H9 (cell line): ENCODE results near the gene ZNF296. TPM values are rescaled to one million over a fixed set of nuclear protein-coding genes. Genes with fewer than 3 reads are reported as not detected.

Source experiments
- DNase-seq: peaks from one replicate; pipeline ENCODE4 v3.0.0-alpha.2; 2017
- H2AFZ ChIP-seq: one replicate; pipeline ENCODE4 v1.6.1; 2013; ENCODE audit warnings: mild to moderate bottlenecking, low read length, control low read depth, moderate library complexity
- H2AK5ac ChIP-seq: 2 replicates; pipeline ENCODE4 v1.6.1; 2013; ENCODE audit warnings: low read length, control low read depth, mixed read lengths; ENCODE audit not compliant: insufficient read length
- H2BK120ac ChIP-seq: one replicate; pipeline ENCODE4 v1.6.1; 2013; ENCODE audit warnings: low read depth, mild to moderate bottlenecking, low read length, control low read depth, inconsistent platforms; ENCODE audit not compliant: poor library complexity, severe bottlenecking
- H2BK12ac ChIP-seq: 2 replicates; pipeline ENCODE4 v1.6.1; 2013; ENCODE audit warnings: low read length, control low read depth, mixed read lengths, low read depth; ENCODE audit not compliant: insufficient read length
- H2BK15ac ChIP-seq: 2 replicates; pipeline ENCODE4 v1.6.1; 2013; ENCODE audit warnings: low read depth, low read length, control low read depth
- H2BK20ac ChIP-seq: one replicate; pipeline ENCODE4 v1.6.1; 2013; ENCODE audit warnings: low read depth, mild to moderate bottlenecking, low read length, control low read depth, inconsistent platforms; ENCODE audit not compliant: poor library complexity, severe bottlenecking
- H2BK5ac ChIP-seq: 2 replicates; pipeline ENCODE4 v1.6.1; 2013; ENCODE audit warnings: low read length, control low read depth, mixed read lengths; ENCODE audit not compliant: insufficient read length
- H3K14ac ChIP-seq: 2 replicates; pipeline ENCODE4 v1.6.1; 2013; ENCODE audit warnings: low read length, control low read depth; ENCODE audit not compliant: insufficient read depth
- H3K18ac ChIP-seq: 2 replicates; pipeline ENCODE4 v1.6.1; 2013; ENCODE audit warnings: low read depth, mild to moderate bottlenecking, mixed read lengths, low read length, control low read depth; ENCODE audit not compliant: insufficient read length
- H3K23ac ChIP-seq: 2 replicates; pipeline ENCODE4 v1.6.1; 2013; ENCODE audit warnings: low read length, control low read depth, mixed read lengths, low read depth; ENCODE audit not compliant: insufficient read length
- H3K23me2 ChIP-seq: 2 replicates; pipeline ENCODE4 v1.6.1; 2013; ENCODE audit warnings: low read depth, mild to moderate bottlenecking, mixed read lengths, low read length, control low read depth; ENCODE audit not compliant: insufficient read length, poor library complexity, severe bottlenecking
- H3K27ac ChIP-seq: 2 replicates; pipeline ENCODE4 v1.5.1; 2013; ENCODE audit warnings: low read length, control low read depth, mixed read lengths, low read depth; ENCODE audit not compliant: insufficient read length
- H3K27me3 ChIP-seq: 2 replicates; pipeline ENCODE4 v1.6.1; 2013; ENCODE audit warnings: low read length, control low read depth, inconsistent platforms; ENCODE audit not compliant: insufficient read depth
- H3K4ac ChIP-seq: 2 replicates; pipeline ENCODE4 v1.6.1; 2013; ENCODE audit warnings: low read depth, mild to moderate bottlenecking, control low read depth, inconsistent platforms, low read length, moderate library complexity
- H3K4me1 ChIP-seq: 2 replicates; pipeline ENCODE4 v1.6.1; 2013; ENCODE audit warnings: low read length, control low read depth, inconsistent platforms; ENCODE audit not compliant: insufficient read depth
- H3K4me2 ChIP-seq: 2 replicates; pipeline ENCODE4 v1.6.1; 2013; ENCODE audit warnings: low read length, control low read depth, mixed read lengths; ENCODE audit not compliant: insufficient read length, insufficient read depth
- H3K56ac ChIP-seq: 2 replicates; pipeline ENCODE4 v1.6.1; 2013; ENCODE audit warnings: low read depth, mild to moderate bottlenecking, mixed read lengths, low read length, control low read depth; ENCODE audit not compliant: insufficient read length
- H3K79me1 ChIP-seq: 2 replicates; pipeline ENCODE4 v1.6.1; 2013; ENCODE audit warnings: low read depth, mild to moderate bottlenecking, moderate library complexity, low read length, control low read depth, inconsistent platforms; ENCODE audit not compliant: insufficient read depth, poor library complexity, severe bottlenecking
- H3K79me2 ChIP-seq: 2 replicates; pipeline ENCODE4 v1.6.1; 2013; ENCODE audit warnings: low read length, control low read depth, inconsistent platforms; ENCODE audit not compliant: insufficient read depth
- H3K9ac ChIP-seq: 2 replicates; pipeline ENCODE4 v1.6.1; 2013; ENCODE audit warnings: low read length, control low read depth, mixed read lengths; ENCODE audit not compliant: insufficient read length; ENCODE audit errors: extremely low read depth
- H3K9me3 ChIP-seq: one replicate; pipeline ENCODE4 v1.6.1; 2013; ENCODE audit warnings: low read depth, low read length, inconsistent platforms; ENCODE audit not compliant: control insufficient read depth
- H3T11ph ChIP-seq: one replicate; pipeline ENCODE4 v1.6.1; 2013; ENCODE audit warnings: mild to moderate bottlenecking, low read length, control low read depth, inconsistent platforms
- H4K20me1 ChIP-seq: one replicate; pipeline ENCODE4 v1.6.1; 2013; ENCODE audit not compliant: control insufficient read depth, insufficient read length, insufficient read depth
- H4K5ac ChIP-seq: 2 replicates; pipeline ENCODE4 v1.6.1; 2013; ENCODE audit warnings: low read depth, mild to moderate bottlenecking, mixed read lengths, low read length, control low read depth; ENCODE audit not compliant: insufficient read length
- H4K8ac ChIP-seq: replicated peaks from 2 replicates; pipeline ENCODE4 v1.6.1; 2013; ENCODE audit warnings: low read length, control low read depth, mixed read lengths, low read depth; ENCODE audit not compliant: insufficient read length
- H4K91ac ChIP-seq: 2 replicates; pipeline ENCODE4 v1.6.1; 2013; ENCODE audit warnings: low read depth, mild to moderate bottlenecking, moderate library complexity, mixed read lengths, low read length, control low read depth; ENCODE audit not compliant: insufficient read length
- H3K27ac Mint-ChIP-seq, 3 experiments: 2 replicates in 2 of 3; 3 replicates in 1 of 3; pipeline ENCODE4 v1.8.0; 2020 to 2021; ENCODE audit warnings: mixed read lengths in 3 of 3, mild to moderate bottlenecking in 1 of 3, moderate library complexity in 1 of 3
- H3K27me3 Mint-ChIP-seq: 2 replicates; pipeline ENCODE4 v1.8.0; 2021; ENCODE audit warnings: low read depth, mild to moderate bottlenecking, moderate library complexity, mixed read lengths
- H3K36me3 Mint-ChIP-seq, 3 experiments: 2 replicates in 2 of 3; 3 replicates in 1 of 3; pipeline ENCODE4 v1.8.0; 2020 to 2021; ENCODE audit warnings: low read depth in 3 of 3, mixed read lengths in 3 of 3; ENCODE audit not compliant: insufficient read depth in 1 of 3
- H3K4me1 Mint-ChIP-seq, 2 experiments: 2 replicates each; pipeline ENCODE4 v1.8.0; 2020; ENCODE audit warnings: mixed read lengths in 2 of 2
- H3K4me3 Mint-ChIP-seq, 2 experiments: 2 replicates in 1 of 2; 3 replicates in 1 of 2; pipeline ENCODE4 v1.8.0; 2020 to 2021; ENCODE audit warnings: mild to moderate bottlenecking in 2 of 2, mixed read lengths in 2 of 2, moderate library complexity in 1 of 2
- H3K9me3 Mint-ChIP-seq, 2 experiments: 2 replicates in 1 of 2; 3 replicates in 1 of 2; pipeline ENCODE4 v1.8.0; 2020; ENCODE audit warnings: mild to moderate bottlenecking in 2 of 2, mixed read lengths in 2 of 2, moderate library complexity in 1 of 2
- CTCF ChIP-seq: fragments of 200-600 bp; sonication (generic); conservative IDR thresholded peaks from 3 replicates; pipeline ENCODE4 v1.8.0; 2021; ENCODE audit warnings: antibody characterized with exemption, mild to moderate bottlenecking
- WGBS: extraction: QIAGEN DNeasy Blood & Tissue Kit; methylation state at CpG from one replicate; pipeline ENCODE4 v1.1.7; 2013; ENCODE audit warnings: missing lambda C conversion rate, low lambda C conversion rate, mixed read lengths; ENCODE audit not compliant: insufficient read length; ENCODE audit errors: extremely low coverage; 5-methylcytosine and 5-hydroxymethylcytosine counted together
- total RNA-seq: library from RNA; stranded (reverse); gene quantifications from 2 replicates; pipeline ENCODE4 v1.2.1, GENCODE V29; 2021

Gene ZNF296
- total RNA-seq, 1 experiment from 2014 or later = 14.8 TPM

GRCh38 chr19:45070214-45070613 is 6.1 kb downstream of the ZNF296 start:
- H3K23me2 ChIP-seq = peaks cover 8% of the 10 kb centered on the region
- no peak overlapping the region for H4K5ac ChIP-seq
- H3K27ac Mint-ChIP-seq = peak overlapping the region in 2 of 3 experiments; percentile 61 to 73; a peak in 4 of 7 replicates
- H3K4me2 ChIP-seq = no peak overlapping the region
- no peak overlapping the region for H2BK5ac ChIP-seq
- H3K14ac ChIP-seq = no peak overlapping the region
- peak overlapping the region in 1 of 2 experiments; percentile 16; a peak in 1 of 5 replicates for H3K4me3 Mint-ChIP-seq
- no peak overlapping the region for H3K23ac ChIP-seq
- no peak overlapping the region for H2BK12ac ChIP-seq
- no peak overlapping the region for H2AFZ ChIP-seq
- H3K9me3 ChIP-seq = no peaks in the 10 kb centered on the region
- H3K4me1 Mint-ChIP-seq = peaks cover 13 to 23% of the 10 kb centered on the region in 2 experiments
- no peaks in the 10 kb centered on the region for H3K27me3 ChIP-seq
- no peak overlapping the region for H3K9ac ChIP-seq
- no peak overlapping the region for H2BK120ac ChIP-seq
- no peak overlapping the region for H3K18ac ChIP-seq
- H4K8ac ChIP-seq = no peak overlapping the region
- peaks cover 3% of the 10 kb centered on the region; the same call in 1 of the 2 replicates for H3K4me1 ChIP-seq
- no peaks in the 10 kb centered on the region for H3K9me3 Mint-ChIP-seq
- no peaks in the 10 kb centered on the region for H3K27me3 Mint-ChIP-seq
- H2BK20ac ChIP-seq = no peak overlapping the region
- no peaks in the 10 kb centered on the region for H4K20me1 ChIP-seq
- peaks cover 33 to 60% (median 52%) of the 10 kb centered on the region in 3 experiments for H3K36me3 Mint-ChIP-seq
- no peak overlapping the region for H3T11ph ChIP-seq
- no CpG with 5 or more reads among the region's 6 CpGs for WGBS
- peaks cover 2% of the 10 kb centered on the region; the same call in 1 of the 2 replicates for H3K79me2 ChIP-seq
- no peak for TF ChIP-seq CTCF
- H3K4ac ChIP-seq = no peak overlapping the region
- H3K56ac ChIP-seq = no peak overlapping the region
- H3K27ac ChIP-seq = no peak overlapping the region
- H2BK15ac ChIP-seq = no peak overlapping the region
- no peak overlapping the region for H2AK5ac ChIP-seq
- DNase-seq = no peak
- no peak overlapping the region for H4K91ac ChIP-seq
- no peaks in the 10 kb centered on the region for H3K79me1 ChIP-seq
